Activated CD8-positive, alpha-beta memory T cell treated with anti-CD3 and anti-CD28 coated beads, Interleukin-2, amount 50 U/mL, for 4 hours (primary cell): ENCODE measurements around the gene MMP14.
"Not testable (repeated sequence)": the region's sequence is repeated elsewhere in the genome, so short reads cannot be mapped to it uniquely, and the experiment has no call there.

ENCODE experiments used
- DNase-seq: peaks from one replicate; pipeline ENCODE4 v3.0.0-alpha.2; 2020

The MMP14 gene

GRCh38 chr14:22836301-22837113, at the start of gene MMP14:
Gene MMP14, plus strand, starts transcription at chr14:22836585. Its CDS starts 233 bp downstream, at chr14:22836818.
- no peak for DNase-seq

GRCh38 chr14:22786685-22787084, 49.7 kb upstream of the MMP14 start:
- no peak for DNase-seq

- no peak for DNase-seq
These were observed 45.1 kb upstream of the MMP14 start for GRCh38 chr14:22791301-22791700.

GRCh38 chr14:22792158-22792557, 44.2 kb upstream of the MMP14 start:
- no peak for DNase-seq

- DNase-seq = not testable (repeated sequence)
These were observed 42.8 kb upstream of the MMP14 start for GRCh38 chr14:22793550-22793949.

GRCh38 chr14:22793976-22794375, 42.4 kb upstream of the MMP14 start:
- no peak for DNase-seq

- no peak for DNase-seq
These were observed 41.8 kb upstream of the MMP14 start for GRCh38 chr14:22794551-22794951.

GRCh38 chr14:22796087-22796707, 40.2 kb upstream of the MMP14 start:
- DNase-seq = no peak

- DNase-seq = no peak
These were observed 39.1 kb upstream of the MMP14 start for GRCh38 chr14:22797017-22797917.

- DNase-seq = no peak
These were observed 37.9 kb upstream of the MMP14 start for GRCh38 chr14:22798528-22798927.

- DNase-seq = no peak
These were observed 36.0 kb upstream of the MMP14 start for GRCh38 chr14:22800346-22800745.

- no peak for DNase-seq
These were observed 34.7 kb upstream of the MMP14 start for GRCh38 chr14:22801716-22802115.

GRCh38 chr14:22802860-22803686, 33.3 kb upstream of the MMP14 start:
- DNase-seq = no peak

GRCh38 chr14:22803687-22803974, 32.8 kb upstream of the MMP14 start:
- DNase-seq = no peak

- not testable (repeated sequence) for DNase-seq
These were observed 31.1 kb upstream of the MMP14 start for GRCh38 chr14:22805235-22805634.

GRCh38 chr14:22807432-22808087, 28.8 kb upstream of the MMP14 start:
- no peak for DNase-seq

GRCh38 chr14:22808388-22809209, 27.8 kb upstream of the MMP14 start:
- no peak for DNase-seq

GRCh38 chr14:22811722-22812121, 24.7 kb upstream of the MMP14 start:
- no peak for DNase-seq

GRCh38 chr14:22812744-22813143, 23.6 kb upstream of the MMP14 start:
- no peak for DNase-seq

GRCh38 chr14:22813145-22813544, 23.2 kb upstream of the MMP14 start:
- DNase-seq = no peak

GRCh38 chr14:22814373-22814772, 22.0 kb upstream of the MMP14 start:
- DNase-seq = no peak
